ENCODE results near the gene EDA. TPM values are rescaled to one million over a fixed set of nuclear protein-coding genes. Genes with fewer than 3 reads are reported as not detected.

The EDA gene
- total RNA-seq, 1 experiment from 2014 or later: 5.2 TPM

DNA sequence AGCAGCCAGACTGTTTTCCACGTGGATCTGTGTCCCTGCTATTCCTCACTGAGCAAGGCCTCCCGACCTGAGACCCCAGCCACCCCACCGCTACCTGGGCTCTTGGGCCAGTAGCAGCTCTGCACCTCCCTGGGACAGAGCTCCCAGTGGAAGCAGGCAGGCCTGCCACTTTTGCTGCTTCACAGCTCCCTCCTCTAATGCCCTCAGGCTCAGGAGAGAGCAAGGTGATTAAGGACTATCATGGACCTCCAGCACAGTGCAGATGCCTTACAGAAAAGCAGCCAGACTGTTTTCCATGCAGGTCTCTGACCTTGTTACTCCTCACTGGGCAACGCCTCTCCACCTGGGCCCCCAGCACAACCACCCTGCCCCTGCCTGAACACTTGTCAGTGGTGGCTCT, 396.8 kb downstream of the EDA start:
- Histone ChIP-seq H3K4me2 (ENCODE audit: low read length) (no peak overlapping the region), H3K9me3 (ENCODE audit: control insufficient read depth in 1 of 2, insufficient read depth in 1 of 2, low read depth in 1 of 2, low read length in 2 of 2) (no peaks in the 10 kb centered on the region), H3K4me1 (ENCODE audit: control insufficient read depth in 1 of 2, insufficient read depth in 2 of 2, low read length in 2 of 2) (no peaks in the 10 kb centered on the region), H4K20me1 (ENCODE audit: insufficient read depth) (no peaks in the 10 kb centered on the region), H3K4me3 (replicated peaks in 1 of 2; ENCODE audit: low read depth in 1 of 2, low read length in 2 of 2) (no peak overlapping the region), H3K36me3 (ENCODE audit: control insufficient read depth in 1 of 2, insufficient read depth in 2 of 2, low read length in 2 of 2) (no peaks in the 10 kb centered on the region), H3K27ac (ENCODE audit: low read depth, low read length) (no peak overlapping the region), H3K9ac (ENCODE audit: low read length) (no peak overlapping the region), H3K9me2 (ENCODE audit: insufficient read depth) (no peaks in the 10 kb centered on the region), H3K79me2 (ENCODE audit: insufficient read depth, low read length) (no peaks in the 10 kb centered on the region), H3K27me3 (ENCODE audit: insufficient read depth, low read length) (no peaks in the 10 kb centered on the region), H2AFZ (ENCODE audit: low read depth, low read length, poor library complexity, severe bottlenecking) (no peak overlapping the region)
- BruUV-seq (replicated peaks): no TSS peak
- intact Hi-C loops (cut with micrococcal nuclease): no loop called here
- RAD21 ChIA-PET (ENCODE audit: low non-redundant PET in 1 of 2, low total read pairs in 2 of 2, uncharacterized antibody in 2 of 2, unreplicated experiment in 2 of 2): no interaction called here
- ATAC-seq (no peak), DNase-seq (ENCODE audit: low read depth, low spot score) (no peak)
- CTCF ChIA-PET: no interaction called here
- POLR2A ChIA-PET: no interaction called here
- TF ChIP-seq, protein P1, sequence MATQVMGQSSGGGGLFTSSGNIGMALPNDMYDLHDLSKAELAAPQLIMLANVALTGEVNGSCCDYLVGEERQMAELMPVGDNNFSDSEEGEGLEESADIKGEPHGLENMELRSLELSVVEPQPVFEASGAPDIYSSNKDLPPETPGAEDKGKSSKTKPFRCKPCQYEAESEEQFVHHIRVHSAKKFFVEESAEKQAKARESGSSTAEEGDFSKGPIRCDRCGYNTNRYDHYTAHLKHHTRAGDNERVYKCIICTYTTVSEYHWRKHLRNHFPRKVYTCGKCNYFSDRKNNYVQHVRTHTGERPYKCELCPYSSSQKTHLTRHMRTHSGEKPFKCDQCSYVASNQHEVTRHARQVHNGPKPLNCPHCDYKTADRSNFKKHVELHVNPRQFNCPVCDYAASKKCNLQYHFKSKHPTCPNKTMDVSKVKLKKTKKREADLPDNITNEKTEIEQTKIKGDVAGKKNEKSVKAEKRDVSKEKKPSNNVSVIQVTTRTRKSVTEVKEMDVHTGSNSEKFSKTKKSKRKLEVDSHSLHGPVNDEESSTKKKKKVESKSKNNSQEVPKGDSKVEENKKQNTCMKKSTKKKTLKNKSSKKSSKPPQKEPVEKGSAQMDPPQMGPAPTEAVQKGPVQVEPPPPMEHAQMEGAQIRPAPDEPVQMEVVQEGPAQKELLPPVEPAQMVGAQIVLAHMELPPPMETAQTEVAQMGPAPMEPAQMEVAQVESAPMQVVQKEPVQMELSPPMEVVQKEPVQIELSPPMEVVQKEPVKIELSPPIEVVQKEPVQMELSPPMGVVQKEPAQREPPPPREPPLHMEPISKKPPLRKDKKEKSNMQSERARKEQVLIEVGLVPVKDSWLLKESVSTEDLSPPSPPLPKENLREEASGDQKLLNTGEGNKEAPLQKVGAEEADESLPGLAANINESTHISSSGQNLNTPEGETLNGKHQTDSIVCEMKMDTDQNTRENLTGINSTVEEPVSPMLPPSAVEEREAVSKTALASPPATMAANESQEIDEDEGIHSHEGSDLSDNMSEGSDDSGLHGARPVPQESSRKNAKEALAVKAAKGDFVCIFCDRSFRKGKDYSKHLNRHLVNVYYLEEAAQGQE (IDR thresholded peaks at IDR 0.05; ENCODE audit: low read depth): no peak
- TF ChIP-seq FOSL1 (IDR thresholded peaks at IDR 0.05; ENCODE audit: low read depth): no peak
- TF ChIP-seq CBX3 (IDR thresholded peaks at IDR 0.05; ENCODE audit: low read depth): no peak
- TF ChIP-seq, protein P2, sequence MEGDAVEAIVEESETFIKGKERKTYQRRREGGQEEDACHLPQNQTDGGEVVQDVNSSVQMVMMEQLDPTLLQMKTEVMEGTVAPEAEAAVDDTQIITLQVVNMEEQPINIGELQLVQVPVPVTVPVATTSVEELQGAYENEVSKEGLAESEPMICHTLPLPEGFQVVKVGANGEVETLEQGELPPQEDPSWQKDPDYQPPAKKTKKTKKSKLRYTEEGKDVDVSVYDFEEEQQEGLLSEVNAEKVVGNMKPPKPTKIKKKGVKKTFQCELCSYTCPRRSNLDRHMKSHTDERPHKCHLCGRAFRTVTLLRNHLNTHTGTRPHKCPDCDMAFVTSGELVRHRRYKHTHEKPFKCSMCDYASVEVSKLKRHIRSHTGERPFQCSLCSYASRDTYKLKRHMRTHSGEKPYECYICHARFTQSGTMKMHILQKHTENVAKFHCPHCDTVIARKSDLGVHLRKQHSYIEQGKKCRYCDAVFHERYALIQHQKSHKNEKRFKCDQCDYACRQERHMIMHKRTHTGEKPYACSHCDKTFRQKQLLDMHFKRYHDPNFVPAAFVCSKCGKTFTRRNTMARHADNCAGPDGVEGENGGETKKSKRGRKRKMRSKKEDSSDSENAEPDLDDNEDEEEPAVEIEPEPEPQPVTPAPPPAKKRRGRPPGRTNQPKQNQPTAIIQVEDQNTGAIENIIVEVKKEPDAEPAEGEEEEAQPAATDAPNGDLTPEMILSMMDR (IDR thresholded peaks at IDR 0.05 in 2 of 3, conservative IDR thresholded peaks at IDR 0.05 in 1 of 3; ENCODE audit: borderline replicate concordance in 1 of 3, insufficient read depth in 1 of 3, low read depth in 2 of 3, low read length in 2 of 3): no peak
- TF ChIP-seq ELF1 (IDR thresholded peaks at IDR 0.05; ENCODE audit: borderline replicate concordance, low read depth): no peak
- TF ChIP-seq POLR2A (IDR thresholded peaks at IDR 0.05; ENCODE audit: borderline replicate concordance, extremely low read depth, insufficient read depth, insufficient read length): no peak
- no peak for TF ChIP-seq YY1 (IDR thresholded peaks at IDR 0.05; ENCODE audit: extremely low read depth, insufficient replicate concordance, low read depth, low read length)
- no peak for TF ChIP-seq EZH2phosphoT487 (IDR thresholded peaks at IDR 0.05; ENCODE audit: borderline replicate concordance)
- no peak for TF ChIP-seq JUND (IDR thresholded peaks at IDR 0.05)
- no peak for TF ChIP-seq SP1 (IDR thresholded peaks at IDR 0.05; ENCODE audit: low read depth)
- no peak for TF ChIP-seq CEBPB (IDR thresholded peaks at IDR 0.05; ENCODE audit: low read depth)
- TF ChIP-seq, protein P3, sequence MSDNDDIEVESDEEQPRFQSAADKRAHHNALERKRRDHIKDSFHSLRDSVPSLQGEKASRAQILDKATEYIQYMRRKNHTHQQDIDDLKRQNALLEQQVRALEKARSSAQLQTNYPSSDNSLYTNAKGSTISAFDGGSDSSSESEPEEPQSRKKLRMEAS (IDR thresholded peaks at IDR 0.05): no peak
- TF ChIP-seq SRF (IDR thresholded peaks at IDR 0.05; ENCODE audit: low read depth): no peak
- no peak for TF ChIP-seq RAD21 (IDR thresholded peaks at IDR 0.05; ENCODE audit: low read depth)
- no peak for TF ChIP-seq SIN3A (IDR thresholded peaks at IDR 0.05; ENCODE audit: low read depth)
- TF ChIP-seq EGR1 (IDR thresholded peaks at IDR 0.05; ENCODE audit: low read depth): no peak
- TF ChIP-seq, protein P4, sequence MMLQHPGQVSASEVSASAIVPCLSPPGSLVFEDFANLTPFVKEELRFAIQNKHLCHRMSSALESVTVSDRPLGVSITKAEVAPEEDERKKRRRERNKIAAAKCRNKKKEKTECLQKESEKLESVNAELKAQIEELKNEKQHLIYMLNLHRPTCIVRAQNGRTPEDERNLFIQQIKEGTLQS (IDR thresholded peaks at IDR 0.05): no peak
- TF ChIP-seq ZFX (IDR thresholded peaks at IDR 0.05): no peak
